Measurements from ENCODE around the gene POC1A.

Gene POC1A

GRCh38 chr3:52052831-52053306, 101.4 kb downstream of the POC1A start:
- TF ChIP-seq RAD21 (IDR thresholded peaks at IDR 0.05; ENCODE audit: low read depth) (no peak), FOXM1 (IDR thresholded peaks at IDR 0.05; ENCODE audit: borderline replicate concordance, low read depth) (no peak), EP300 (IDR thresholded peaks at IDR 0.05; ENCODE audit: borderline replicate concordance) (no peak), REST (IDR thresholded peaks at IDR 0.05; ENCODE audit: low read depth) (no peak), TAF1 (IDR thresholded peaks at IDR 0.05; ENCODE audit: low read depth) (no peak), TCF12 (IDR thresholded peaks at IDR 0.05; ENCODE audit: low read depth) (no peak)
- TF ChIP-seq, protein P1, sequence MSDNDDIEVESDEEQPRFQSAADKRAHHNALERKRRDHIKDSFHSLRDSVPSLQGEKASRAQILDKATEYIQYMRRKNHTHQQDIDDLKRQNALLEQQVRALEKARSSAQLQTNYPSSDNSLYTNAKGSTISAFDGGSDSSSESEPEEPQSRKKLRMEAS (IDR thresholded peaks at IDR 0.05): no peak

- TF ChIP-seq CREB1 (IDR thresholded peaks at IDR 0.05; ENCODE audit: low read depth): no peak
- TF ChIP-seq NFIC (IDR thresholded peaks at IDR 0.05): no peak
- no peak for TF ChIP-seq CEBPB (IDR thresholded peaks at IDR 0.05)
- no peak for TF ChIP-seq RAD21 (IDR thresholded peaks at IDR 0.05; ENCODE audit: low read depth)
- no peak for TF ChIP-seq EP300 (IDR thresholded peaks at IDR 0.05; ENCODE audit: borderline replicate concordance)
- no peak for TF ChIP-seq TAF1 (IDR thresholded peaks at IDR 0.05; ENCODE audit: low read depth)
- TF ChIP-seq ZBTB7A (IDR thresholded peaks at IDR 0.05; ENCODE audit: low read depth): no peak
- TF ChIP-seq, protein P2, sequence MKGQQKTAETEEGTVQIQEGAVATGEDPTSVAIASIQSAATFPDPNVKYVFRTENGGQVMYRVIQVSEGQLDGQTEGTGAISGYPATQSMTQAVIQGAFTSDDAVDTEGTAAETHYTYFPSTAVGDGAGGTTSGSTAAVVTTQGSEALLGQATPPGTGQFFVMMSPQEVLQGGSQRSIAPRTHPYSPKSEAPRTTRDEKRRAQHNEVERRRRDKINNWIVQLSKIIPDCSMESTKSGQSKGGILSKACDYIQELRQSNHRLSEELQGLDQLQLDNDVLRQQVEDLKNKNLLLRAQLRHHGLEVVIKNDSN (IDR thresholded peaks at IDR 0.05): no peak
- TF ChIP-seq EGR1 (IDR thresholded peaks at IDR 0.05): no peak
Measured at GRCh38 chr3:52051444-52051843, 102.8 kb downstream of the POC1A start.

DNA sequence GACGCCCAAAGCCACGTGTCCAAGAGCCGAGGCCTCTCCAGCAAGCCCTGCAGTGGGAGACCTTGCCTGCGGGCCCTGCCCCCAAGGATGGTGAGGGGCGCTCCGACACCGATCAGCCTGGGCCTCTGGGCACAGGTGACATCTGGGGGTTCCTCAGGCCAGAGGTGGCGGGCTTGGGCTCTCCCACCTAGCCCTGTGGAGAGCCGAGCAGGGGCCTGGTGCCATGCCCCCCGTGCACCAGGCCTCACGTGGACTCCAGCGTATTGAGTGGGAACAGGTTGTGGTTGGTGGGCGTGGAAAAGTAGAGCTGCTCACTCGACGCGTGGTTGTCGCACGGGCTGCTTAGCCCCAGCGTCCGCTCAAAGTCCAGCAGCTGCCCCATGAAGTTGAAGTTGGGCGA, 103.7 kb downstream of the POC1A start:
- no peak for TF ChIP-seq EP300 (IDR thresholded peaks at IDR 0.05; ENCODE audit: borderline replicate concordance)
- no peak for TF ChIP-seq TAF1 (IDR thresholded peaks at IDR 0.05; ENCODE audit: low read depth)
- TF ChIP-seq, protein P2 (IDR thresholded peaks at IDR 0.05): no peak
- no peak for TF ChIP-seq RAD21 (IDR thresholded peaks at IDR 0.05; ENCODE audit: low read depth)
- no peak for TF ChIP-seq CREB1 (IDR thresholded peaks at IDR 0.05; ENCODE audit: low read depth)
- TF ChIP-seq ZBTB7A (IDR thresholded peaks at IDR 0.05; ENCODE audit: low read depth): no peak
- TF ChIP-seq TCF12 (IDR thresholded peaks at IDR 0.05; ENCODE audit: low read depth): no peak
- TF ChIP-seq YY1 (IDR thresholded peaks at IDR 0.05; ENCODE audit: low read depth): no peak
- no peak for TF ChIP-seq EGR1 (IDR thresholded peaks at IDR 0.05)
- no peak for TF ChIP-seq NFIC (IDR thresholded peaks at IDR 0.05)
- no peak for TF ChIP-seq CEBPB (IDR thresholded peaks at IDR 0.05)
- TF ChIP-seq, protein P1 (IDR thresholded peaks at IDR 0.05): no peak
- no peak for TF ChIP-seq FOXM1 (IDR thresholded peaks at IDR 0.05; ENCODE audit: borderline replicate concordance, low read depth)
- TF ChIP-seq REST (IDR thresholded peaks at IDR 0.05; ENCODE audit: low read depth): no peak

DNA sequence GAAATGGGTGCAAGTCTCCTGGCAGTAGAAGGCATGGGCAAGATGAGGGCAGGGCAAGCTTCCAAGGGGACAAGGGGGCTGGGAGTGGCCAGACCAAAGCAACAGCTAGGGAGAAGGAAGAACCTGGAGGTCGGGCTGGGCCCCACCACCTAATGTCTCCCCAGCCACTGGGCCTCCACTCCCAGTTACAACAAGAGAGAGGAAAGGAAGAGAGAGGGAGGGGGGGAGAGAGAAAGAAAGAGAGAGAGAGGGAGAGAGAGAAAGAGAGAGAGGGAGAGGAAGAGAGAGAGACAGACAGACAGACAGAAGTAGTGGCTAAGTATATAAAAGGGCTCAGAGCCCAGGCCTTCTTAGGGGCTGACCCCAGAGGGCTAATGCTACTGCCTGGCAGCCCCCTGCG, 104.7 kb downstream of the POC1A start:
- TF ChIP-seq EP300 (IDR thresholded peaks at IDR 0.05; ENCODE audit: borderline replicate concordance): no peak
- TF ChIP-seq TAF1 (IDR thresholded peaks at IDR 0.05; ENCODE audit: low read depth): no peak
- TF ChIP-seq CREB1 (IDR thresholded peaks at IDR 0.05; ENCODE audit: low read depth): no peak
- no peak for TF ChIP-seq NFIC (IDR thresholded peaks at IDR 0.05)
- TF ChIP-seq RAD21 (IDR thresholded peaks at IDR 0.05; ENCODE audit: low read depth): no peak
- TF ChIP-seq CEBPB (IDR thresholded peaks at IDR 0.05): no peak
- no peak for TF ChIP-seq FOXM1 (IDR thresholded peaks at IDR 0.05; ENCODE audit: borderline replicate concordance, low read depth)
- TF ChIP-seq EGR1 (IDR thresholded peaks at IDR 0.05): no peak
- TF ChIP-seq, protein P1 (IDR thresholded peaks at IDR 0.05): no peak
- TF ChIP-seq, protein P2 (IDR thresholded peaks at IDR 0.05): no peak
- TF ChIP-seq REST (IDR thresholded peaks at IDR 0.05; ENCODE audit: low read depth): no peak
- TF ChIP-seq TEAD4 (IDR thresholded peaks at IDR 0.05): no peak
- TF ChIP-seq ZBTB7A (IDR thresholded peaks at IDR 0.05; ENCODE audit: low read depth): no peak
- no peak for TF ChIP-seq TCF12 (IDR thresholded peaks at IDR 0.05; ENCODE audit: low read depth)
- no peak for TF ChIP-seq YY1 (IDR thresholded peaks at IDR 0.05; ENCODE audit: low read depth)

Measured in Ishikawa (cell line).